ENCODE results near the gene GNA12. TPM values are rescaled to one million over a fixed set of nuclear protein-coding genes. Genes with fewer than 3 reads are reported as not detected.
A peak's percentile ranks its signal among the peaks of the same experiment; 100 is the strongest.

Gene GNA12
- total RNA-seq, 6 experiments from 2014 or later, result 10.3 to 32.1 (median 14.1) TPM

DNA sequence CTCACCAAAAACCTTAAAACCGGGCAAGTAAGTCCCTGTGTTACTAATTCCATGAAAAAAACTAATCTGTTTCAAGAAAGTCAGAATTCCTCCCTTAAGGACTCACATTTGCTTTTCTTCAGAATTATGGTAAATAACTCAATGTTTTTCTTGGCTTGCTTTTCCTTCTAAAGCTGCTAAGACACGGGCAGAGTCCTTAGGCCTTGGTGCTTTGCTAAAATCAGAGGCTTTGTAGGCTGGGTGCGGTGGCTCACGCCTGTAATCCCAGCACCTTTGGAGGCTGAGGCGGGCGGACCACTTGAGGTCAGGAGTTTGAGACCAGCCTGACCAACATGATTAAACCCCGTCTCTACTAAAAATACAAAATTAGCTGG lies 32.0 kb downstream of the GNA12 start:
- intact Hi-C loops (cut with DNase I), result no loop called here
- H3K4me1 ChIP-seq, result peaks cover 0 to 24% (median 7%) of the 10 kb centered on the region in 4 donors
- TF ChIP-seq CTCF (IDR thresholded peaks at IDR 0.05) (no peak), POLR2A (IDR thresholded peaks at IDR 0.05) (no peak)
- no peaks in the 10 kb centered on the region for H3K9me3 ChIP-seq
- peak overlapping the region; percentile 47 to 86 (median 74) for H3K27ac ChIP-seq
- ATAC-seq, result no peak
- peak overlapping the region in 1 of 3 donors; percentile 27 for H3K4me3 ChIP-seq
- 80% methylated on average over 7 of the region's 7 CpGs for WGBS (ENCODE audit: insufficient coverage, low coverage, low lambda C conversion rate, missing lambda C conversion rate)
- H3K36me3 ChIP-seq, result no peaks in the 10 kb centered on the region
- peak in 1 of 3 donors; percentile 23 for DNase-seq
- no peaks in the 10 kb centered on the region for H3K27me3 ChIP-seq

- intact Hi-C loops (cut with DNase I), result no loop called here
- Histone ChIP-seq H3K27me3 (no peaks in the 10 kb centered on the region), H3K9me3 (no peaks in the 10 kb centered on the region), H3K36me3 (no peaks in the 10 kb centered on the region), H3K27ac (peak overlapping the region; percentile 47 to 86 (median 74)), H3K4me1 (peaks cover 0 to 21% (median 7%) of the 10 kb centered on the region in 4 donors), H3K4me3 (peak overlapping the region; percentile 2 to 46 (median 27))
- DNase-seq (peak; percentile 74 to 89 (median 88)), ATAC-seq (peak; percentile 85 to 94 (median 92))
- WGBS (ENCODE audit: insufficient coverage, low coverage, low lambda C conversion rate, missing lambda C conversion rate), result 28% methylated on average over 13 of the region's 19 CpGs
- no peak for TF ChIP-seq CTCF (IDR thresholded peaks at IDR 0.05)
- peak; percentile 75 for TF ChIP-seq POLR2A (IDR thresholded peaks at IDR 0.05)
Measured at GRCh38 chr7:2811476-2812113, 32.5 kb downstream of the GNA12 start.

GRCh38 chr7:2810682-2811415 lies 33.3 kb downstream of the GNA12 start:
- intact Hi-C loops (cut with DNase I), result no loop called here

More at GRCh38 chr7:2810682-2811415, 33.3 kb downstream of the GNA12 start:
- DNase-seq (peak; percentile 60 to 84 (median 79)), ATAC-seq (peak; percentile 69 to 84 (median 80))
- 44% methylated on average over 10 of the region's 16 CpGs for WGBS (ENCODE audit: insufficient coverage, low coverage, low lambda C conversion rate, missing lambda C conversion rate)
- Histone ChIP-seq H3K36me3 (no peaks in the 10 kb centered on the region), H3K4me3 (peak overlapping the region in 1 of 3 donors; percentile 46), H3K9me3 (no peaks in the 10 kb centered on the region), H3K27me3 (no peaks in the 10 kb centered on the region), H3K4me1 (peaks cover 0 to 21% (median 7%) of the 10 kb centered on the region in 4 donors), H3K27ac (peak overlapping the region; percentile 47 to 86 (median 74))
- TF ChIP-seq CTCF (IDR thresholded peaks at IDR 0.05) (no peak), POLR2A (IDR thresholded peaks at IDR 0.05) (no peak)

Data from right lobe of liver (tissue), 6 donors.